Stimulated activated CD8-positive, alpha-beta memory T cell treated with anti-CD3 and anti-CD28 coated beads, Interleukin-4, amount 100 ng/mL, for 24 hours (primary cell): ENCODE measurements around the gene ST6GALNAC2.
"Not testable (repeated sequence)": the region's sequence is repeated elsewhere in the genome, so short reads cannot be mapped to it uniquely, and the experiment has no call there.

Experiments used
- DNase-seq: peaks from one replicate; pipeline ENCODE4 v3.0.0-alpha.2; 2020; ENCODE audit warnings: low read depth

The ST6GALNAC2 gene

DNA sequence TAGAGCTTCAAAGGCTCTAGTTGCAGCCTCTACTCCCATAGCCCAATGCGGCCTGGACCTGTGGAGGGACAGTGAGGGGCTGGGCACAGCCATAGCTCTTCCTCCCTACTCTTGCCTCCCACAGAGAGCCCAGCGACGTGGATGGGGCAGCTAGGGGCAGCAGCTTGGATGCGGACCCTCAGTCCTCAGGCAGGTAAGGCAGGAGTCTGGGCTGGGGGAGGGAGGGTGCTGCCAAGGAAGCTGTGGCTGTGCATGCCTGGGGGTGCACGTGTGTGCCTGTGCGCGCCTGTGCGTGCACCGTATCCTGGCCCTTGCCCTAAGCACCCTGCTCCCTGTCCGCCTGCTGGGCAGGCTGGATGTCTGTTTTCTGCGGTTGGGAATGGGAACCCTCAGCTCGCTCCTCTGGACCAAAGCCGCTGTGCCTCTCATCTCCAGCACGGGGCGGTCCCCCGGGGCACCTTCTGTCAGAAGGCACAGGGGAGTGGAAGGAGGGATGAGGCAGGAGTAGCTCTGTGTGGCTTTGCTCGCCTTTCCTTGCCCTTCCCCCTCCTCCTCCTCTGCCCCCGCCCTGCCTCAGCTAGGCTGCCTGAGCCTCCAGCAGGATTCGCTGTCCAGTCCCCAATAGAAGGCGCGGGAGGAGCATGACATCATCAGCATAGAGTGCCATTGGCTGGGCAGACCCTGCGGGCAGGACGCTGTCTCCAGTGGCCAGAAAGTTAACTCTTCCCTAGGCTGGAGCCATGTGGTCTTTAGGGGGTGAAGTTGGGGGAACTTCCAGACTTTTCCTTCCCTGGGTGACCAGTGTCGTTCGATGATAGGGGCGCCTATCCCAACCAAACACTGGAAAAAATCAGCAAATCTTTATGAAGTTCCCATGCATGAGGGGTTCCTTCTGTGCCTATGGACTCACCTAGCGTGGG is 45.0 kb downstream of the ST6GALNAC2 start:
- peak; percentile 16 for DNase-seq

DNA sequence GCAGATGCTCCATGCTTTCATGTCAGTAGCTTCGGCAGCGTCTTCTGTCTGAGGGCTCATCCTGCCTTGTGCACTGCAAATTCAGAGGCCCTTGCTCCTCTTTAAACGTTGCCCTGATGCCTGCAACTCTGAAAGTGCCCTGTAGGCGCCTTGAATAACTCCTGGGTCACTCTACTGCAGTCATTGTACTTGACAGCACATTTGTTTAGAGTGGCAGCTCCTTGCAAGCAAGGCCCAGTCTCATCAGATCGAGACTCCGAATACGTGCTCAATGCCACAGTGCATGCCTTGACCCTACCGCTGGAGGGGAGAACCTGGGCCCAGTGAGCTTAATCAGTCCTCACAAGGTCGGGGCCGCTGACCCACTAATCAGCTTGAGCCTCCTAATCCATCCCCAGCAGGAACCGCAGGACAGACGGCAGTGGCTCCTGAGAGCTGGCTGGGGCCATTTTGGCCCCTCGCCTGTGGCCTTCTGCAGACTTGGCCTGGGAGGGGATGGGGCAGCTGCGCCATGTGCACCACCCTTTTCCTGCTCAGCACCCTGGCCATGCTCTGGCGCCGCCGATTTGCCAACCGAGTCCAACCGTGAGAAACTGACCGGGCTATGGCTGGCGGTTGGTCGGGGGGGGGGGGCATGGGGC is 45.9 kb downstream of the ST6GALNAC2 start, which contains the start of gene PRCD:
Gene PRCD (plus strand): TSS at position 414 of the 641 bp plus-strand sequence. CDS start 98 bp downstream, at position 512.
- no peak for DNase-seq

DNA sequence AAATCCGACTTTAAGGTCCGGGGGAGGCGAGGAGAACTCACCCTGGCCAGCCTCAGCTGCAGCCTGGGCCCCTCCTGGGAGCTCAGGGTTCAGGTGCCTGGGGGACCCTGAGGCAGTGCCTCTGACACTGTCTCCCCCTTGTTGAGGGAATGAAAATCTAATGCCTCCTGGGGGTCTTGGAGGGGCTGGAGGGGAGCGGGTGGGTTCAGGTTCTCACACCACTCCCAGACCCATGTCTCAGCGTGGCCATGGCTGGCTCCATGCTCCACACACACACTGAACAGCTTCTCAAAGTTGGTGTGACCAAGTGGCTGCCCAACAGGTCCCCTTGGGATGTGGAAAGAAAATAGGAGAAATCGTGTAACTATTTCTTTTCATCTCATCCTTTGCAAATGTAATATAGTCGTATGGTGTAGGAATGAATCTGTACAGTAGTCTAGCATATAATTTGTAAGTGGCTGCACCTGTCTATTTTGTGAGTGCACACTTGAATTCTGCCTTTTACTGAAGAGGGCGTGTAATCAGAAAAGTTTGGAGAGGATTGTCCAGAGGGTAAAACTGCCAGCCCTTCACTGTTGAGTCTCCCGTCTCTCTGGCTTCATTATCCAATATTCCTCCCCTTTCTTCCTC is 46.6 kb downstream of the ST6GALNAC2 start:
- no peak for DNase-seq

DNA sequence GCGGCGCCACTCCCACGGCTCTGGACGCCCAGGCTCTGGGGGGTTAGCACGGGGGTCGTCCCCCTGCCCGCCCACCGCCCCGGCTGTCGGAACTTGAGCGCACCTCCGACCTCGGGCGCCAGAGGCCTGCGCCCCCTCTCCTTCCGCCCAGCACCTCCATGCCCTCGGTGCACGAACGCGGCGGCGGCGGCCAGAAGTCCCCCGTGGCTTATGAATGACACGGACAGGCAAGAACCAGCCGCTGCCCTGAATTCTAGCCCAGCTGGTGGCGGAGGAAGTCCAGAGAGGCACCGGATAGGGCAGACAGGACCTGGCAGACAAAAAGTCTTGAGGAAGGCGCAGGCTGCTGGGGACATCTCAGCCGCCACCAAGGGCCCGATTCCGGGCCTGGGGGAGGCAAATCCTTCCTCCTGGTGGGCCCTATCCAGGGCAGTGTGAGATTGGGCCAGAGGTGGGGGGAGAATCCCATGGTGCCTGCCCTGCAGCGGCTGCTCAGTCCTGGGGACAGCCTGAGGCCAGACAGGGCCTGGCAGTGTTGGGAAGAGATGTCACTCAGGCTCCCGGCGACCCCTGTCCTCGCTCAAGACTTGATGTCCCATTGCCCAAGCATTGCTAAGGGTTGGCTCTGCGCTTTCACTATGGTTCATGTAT is 47.3 kb downstream of the ST6GALNAC2 start:
- no peak for DNase-seq

DNA sequence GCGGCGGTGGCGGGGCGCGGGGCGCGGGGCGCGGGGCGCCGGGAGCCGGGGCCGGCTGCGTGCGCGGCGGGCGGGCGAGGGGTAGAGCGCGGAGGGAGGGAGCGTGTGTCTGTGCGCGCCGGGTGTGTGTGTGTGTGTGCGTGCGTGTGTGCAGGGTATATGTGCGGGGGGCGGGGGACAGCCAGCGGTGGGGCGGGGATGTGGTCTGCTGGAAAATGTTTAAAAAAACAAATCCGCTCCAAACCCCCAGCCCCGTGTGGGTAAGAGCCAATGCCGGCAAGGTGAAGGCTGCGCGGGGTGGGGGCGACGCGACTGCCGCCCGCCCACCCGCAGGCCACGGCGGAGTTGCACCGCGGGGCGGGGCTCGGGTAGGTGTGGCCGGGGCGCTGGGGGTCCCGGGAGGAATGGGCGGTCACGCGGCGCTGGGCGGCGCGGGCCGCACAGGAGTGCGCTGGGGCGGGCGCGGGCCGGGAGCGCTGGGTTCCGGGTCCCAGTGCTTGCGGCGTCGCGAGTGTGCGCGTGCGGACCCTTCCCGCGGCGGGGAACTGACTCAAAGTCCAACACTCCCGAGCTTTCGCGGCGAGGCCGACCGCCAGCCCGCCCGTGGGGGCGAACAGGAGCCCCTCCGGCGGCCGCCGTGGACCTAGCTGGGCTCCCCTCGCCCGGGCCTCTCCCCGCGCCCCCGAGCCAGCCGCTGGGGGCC is 47.9 kb downstream of the ST6GALNAC2 start, which contains the start of gene CYGB:
Gene CYGB (minus strand): TSS at position 132 of the 703 bp plus-strand sequence. CDS start 167 bp downstream, outside the sequence.
- no peak for DNase-seq

DNA sequence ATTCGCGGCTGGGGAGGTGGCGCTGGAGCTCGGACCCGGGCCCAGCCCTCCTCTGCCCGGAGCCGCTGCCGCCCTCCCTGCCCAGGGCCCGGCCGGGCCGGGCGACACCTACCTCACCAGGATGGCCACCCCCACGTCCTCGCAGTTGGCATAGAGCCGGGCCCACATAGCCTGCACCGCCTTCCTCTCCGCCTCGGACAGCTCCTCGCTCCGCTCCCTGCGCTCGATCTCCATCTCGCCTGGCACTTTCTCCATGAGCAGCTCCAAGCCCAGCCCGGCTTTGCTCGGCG is 48.4 kb downstream of the ST6GALNAC2 start:
- DNase-seq = no peak

DNA sequence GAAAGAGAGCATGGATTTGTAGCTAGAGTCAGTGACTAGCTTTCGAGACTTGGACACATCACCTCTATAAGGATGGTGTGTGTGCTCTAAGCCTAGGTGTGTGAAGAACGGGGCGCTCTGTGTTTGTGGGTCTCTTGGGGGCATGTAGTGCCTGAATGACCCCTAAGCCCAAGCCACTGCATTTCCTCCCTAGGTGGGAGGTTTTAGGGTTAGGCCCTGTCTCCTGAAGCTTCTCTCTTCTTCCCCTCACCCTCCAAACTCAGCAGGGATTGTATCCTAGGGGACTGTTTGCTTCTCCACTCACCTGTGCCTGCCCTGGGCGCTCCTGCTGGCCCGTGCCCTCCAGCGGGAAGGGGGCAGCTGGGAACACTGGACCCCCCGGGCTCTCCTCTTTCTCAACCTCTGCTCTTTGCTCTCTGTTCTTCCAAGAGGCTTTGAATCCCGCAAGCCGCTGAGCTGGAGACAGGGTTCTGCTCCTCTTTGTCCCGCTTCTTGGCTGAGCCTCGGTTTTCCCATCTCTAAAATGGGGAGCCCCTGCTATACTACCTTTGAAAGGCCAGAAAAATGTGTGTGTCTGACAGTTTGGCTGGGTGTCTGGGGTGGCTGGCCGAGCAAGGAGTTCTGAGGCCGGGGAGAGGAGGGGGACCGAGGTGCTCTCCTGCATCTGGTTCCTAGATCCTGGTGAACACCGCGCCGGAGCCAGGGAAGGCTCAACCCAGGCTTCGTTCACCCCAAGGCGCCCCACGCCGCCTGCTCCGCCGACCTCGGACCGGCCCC is 49.0 kb downstream of the ST6GALNAC2 start:
- no peak for DNase-seq

DNA sequence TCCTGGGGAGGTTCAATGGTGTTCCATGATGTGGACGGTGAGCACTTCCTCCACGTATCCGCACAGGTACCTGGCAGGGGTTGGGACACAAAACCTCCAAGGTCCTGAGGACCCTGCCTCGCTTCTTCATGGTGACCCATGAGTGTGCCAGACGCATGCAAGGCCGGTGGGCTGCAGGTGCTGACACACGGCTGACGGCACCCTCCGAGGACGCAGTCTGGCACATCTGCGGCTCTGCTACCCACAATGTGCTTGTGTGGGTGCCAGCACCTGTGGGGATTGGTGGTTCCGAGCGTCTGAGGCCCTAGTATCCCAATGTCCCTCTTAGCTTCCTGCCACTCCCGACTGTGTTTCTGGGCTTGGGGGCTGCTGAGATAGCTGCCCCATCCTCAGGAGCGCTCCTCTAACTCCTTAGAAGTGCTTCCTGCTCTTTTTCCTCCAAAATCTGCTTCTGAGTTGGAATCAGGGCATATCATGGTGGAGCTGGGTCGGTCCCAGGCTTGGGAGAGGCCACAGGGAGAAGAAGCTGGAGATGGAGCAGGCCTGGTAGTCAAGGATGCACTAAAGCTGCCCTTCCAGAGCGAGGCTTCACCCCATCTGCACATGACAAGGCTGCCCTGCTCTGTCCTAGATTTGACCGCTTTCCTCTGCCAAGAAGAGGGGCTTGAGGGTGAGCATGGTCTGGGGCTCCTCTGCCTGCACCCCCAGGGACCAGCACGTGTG is 49.7 kb downstream of the ST6GALNAC2 start:
- no peak for DNase-seq

DNA sequence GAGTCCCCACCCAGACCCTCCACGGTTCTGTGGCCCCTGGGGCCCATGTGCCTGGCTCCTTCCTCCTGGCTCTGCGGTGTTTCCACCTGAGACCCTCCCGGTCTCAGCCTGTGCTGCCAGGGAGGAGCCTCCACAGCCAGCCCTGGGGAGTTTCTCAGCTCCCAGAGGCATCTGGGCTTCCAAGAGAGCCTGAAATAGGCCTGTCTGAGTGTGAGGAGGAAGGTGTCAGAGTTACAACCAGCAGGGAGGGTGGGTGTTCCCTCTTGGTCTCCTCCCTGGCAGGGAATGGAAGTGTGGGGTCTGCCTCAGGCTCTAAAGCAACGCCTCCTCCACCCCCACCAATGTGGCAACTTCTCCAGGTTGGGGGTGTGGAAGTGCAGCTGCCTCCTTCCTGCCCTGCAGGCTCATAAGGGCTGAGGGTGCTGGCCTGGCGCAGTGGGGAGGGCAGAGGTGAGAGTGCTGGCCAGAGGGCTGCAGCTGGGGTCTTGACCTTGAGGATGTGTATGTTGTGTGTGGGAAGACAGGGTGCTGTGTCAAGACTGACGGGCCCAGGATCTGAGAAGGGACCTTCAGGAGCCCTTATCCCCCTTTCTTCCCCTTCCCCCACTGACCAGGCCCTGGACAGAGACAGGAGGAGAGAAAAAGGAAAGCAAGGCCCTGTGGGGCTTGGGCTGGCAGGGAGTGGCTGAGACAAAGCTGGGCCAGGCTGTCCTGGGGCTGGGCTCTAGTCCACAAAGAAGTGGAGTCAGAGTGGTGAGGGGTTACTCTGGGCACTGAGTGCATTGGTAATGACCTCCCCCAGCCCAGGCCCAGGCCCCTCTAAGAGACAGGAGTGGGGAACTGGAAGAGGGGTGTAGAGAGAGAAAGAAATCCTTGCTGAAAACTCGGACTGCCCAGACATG is 50.6 kb downstream of the ST6GALNAC2 start:
- DNase-seq = no peak

DNA sequence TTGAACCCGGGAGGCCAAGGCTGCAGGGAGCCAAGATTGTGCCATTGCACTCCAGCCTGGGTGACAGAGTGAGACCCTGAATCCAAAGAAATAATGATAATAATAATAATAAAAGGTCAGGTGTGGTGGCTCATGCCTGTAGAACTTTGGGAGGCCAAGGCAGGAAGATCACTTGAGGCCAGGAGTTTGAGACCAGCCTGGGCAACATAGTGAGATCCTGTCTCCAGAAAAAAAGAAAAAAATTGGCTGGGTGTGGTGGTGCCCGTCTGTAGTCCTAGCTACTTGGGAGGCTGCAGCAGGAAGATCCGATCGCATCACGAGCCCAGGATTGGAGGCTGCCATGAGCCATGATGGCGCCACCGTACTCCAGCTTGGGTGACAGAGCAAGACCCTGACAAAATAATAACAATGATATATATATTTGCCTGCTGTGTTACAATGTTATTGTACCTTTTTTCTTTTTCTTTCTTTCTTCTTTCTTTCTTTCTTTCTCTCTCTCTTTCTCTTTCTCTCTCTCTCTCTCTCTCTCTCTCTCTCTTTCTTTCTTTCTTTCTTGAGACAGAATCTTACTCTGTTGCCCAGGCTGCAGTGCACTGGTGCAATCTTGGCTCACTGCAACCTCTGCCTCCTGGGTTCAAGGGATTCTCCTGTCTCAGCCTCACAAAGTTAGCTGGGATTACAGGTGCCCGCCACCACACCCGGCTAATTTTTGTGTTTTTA is 51.9 kb downstream of the ST6GALNAC2 start:
- DNase-seq = not testable (repeated sequence)

DNA sequence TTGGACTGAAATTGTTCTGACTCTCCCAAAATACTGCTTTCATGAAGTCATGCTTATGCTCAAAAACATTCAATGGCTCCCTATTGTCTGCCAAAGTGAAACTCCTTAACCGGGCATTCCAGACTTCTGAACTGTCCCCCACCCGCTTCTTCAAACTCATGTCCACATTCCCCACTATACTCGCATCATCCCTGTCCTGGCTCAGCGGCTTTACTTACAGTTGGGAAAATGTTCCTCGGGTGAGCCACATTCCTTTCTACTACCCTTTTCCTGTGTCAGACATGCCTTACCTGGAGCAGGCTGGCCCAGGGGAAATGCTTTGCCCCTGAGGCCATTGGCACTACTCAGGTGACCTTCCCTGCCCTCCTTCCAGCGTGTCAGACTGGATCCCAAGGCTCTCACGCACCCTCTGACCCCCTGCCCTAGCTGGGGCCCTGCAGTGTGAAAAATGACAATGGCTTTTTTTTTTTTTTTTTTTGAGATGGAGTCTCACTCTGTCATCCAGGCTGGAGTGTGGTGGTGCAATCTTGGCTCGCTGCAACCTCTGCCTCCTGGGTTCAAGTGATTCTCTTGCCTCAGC is 53.5 kb downstream of the ST6GALNAC2 start:
- no peak for DNase-seq

DNA sequence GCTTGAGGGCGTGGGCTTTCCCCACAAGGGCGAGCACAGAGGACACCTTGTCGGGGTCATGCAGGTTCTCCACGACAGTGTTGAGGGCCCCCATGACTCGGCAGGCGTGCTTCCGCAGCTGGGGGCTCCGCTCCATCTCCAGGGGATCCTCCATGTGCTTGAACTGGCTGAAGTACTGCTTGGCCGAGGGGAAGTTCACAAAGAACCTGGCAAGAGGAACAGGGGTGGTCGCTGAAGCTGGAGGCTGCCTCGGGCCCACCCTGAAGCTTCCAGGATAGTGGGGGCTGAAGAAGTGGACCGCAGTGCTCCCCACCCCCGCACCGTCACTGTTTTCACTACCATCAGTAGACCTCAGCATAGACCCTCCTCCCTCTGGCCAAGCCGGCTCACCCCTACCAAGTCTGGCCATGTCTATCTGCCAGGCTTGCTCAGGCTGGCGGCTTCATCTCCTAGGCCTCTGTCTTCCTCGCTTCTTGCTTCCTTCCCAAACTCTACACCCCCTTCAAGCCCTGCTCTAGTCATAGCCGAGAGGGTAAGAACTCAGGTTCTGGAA is 54.1 kb downstream of the ST6GALNAC2 start:
- no peak for DNase-seq

DNA sequence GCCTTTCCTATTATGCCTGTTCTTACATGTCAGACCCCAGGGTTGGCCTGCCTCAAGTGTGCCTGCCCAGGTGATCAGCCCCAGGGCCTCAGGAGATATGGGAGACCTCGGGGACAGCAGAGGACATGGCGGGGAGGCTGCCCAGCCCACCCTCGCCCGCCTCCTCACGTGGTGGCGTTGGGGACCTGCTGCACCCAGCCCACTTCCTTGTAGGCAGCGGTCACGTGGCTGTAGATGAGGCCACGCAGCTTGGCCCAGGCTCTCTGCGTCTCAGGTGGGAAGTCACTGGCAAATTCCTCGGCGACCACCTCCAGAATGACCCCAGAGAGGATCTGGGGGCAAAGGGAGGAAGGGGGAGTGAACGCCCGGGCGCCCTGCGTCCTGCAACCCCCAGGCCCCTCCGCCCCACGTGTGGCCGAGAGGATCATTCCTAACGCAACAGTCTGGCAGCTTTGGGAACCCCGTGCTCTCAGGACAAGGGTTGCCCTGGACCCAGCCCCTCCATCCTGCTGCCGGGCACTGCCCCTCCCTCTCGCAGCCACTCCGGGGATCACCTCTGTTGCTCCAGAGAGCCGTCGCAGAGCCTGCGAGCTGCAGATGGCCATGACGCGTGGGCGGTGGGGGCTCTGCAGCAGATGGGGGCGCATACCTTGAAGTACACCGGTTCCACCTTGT is 54.7 kb downstream of the ST6GALNAC2 start:
- DNase-seq = no peak

DNA sequence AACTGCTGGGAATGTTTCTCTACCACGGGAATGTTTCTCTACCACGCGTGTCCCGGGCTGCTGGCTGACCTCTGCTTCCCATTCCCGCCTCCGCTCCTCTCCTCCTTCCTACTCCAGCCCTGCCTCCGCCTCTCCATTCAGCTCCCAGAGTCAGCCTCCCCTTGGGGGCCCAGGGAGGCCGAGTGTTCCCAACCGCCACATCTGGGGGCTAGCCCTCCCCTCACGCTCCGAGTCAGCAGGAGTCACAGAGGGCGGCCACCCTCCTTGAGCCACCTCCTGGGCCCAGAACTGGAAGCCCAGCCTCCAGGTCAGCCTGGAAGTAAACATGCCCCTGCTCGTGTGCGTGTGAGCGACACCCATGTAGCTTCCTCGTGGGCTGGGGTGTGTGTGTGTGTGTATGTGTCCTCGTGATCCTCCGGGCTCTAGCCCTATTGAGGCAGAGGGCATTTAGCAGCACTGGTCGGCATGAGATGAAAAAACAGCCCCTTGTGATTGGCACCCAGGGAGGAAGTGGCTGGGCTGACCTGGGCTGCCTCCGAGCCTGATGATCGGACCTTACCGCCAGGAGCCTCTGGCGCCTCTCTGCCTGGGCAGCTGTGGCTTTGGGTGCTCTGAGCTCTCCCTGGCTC is 55.5 kb downstream of the ST6GALNAC2 start:
- DNase-seq = no peak

DNA sequence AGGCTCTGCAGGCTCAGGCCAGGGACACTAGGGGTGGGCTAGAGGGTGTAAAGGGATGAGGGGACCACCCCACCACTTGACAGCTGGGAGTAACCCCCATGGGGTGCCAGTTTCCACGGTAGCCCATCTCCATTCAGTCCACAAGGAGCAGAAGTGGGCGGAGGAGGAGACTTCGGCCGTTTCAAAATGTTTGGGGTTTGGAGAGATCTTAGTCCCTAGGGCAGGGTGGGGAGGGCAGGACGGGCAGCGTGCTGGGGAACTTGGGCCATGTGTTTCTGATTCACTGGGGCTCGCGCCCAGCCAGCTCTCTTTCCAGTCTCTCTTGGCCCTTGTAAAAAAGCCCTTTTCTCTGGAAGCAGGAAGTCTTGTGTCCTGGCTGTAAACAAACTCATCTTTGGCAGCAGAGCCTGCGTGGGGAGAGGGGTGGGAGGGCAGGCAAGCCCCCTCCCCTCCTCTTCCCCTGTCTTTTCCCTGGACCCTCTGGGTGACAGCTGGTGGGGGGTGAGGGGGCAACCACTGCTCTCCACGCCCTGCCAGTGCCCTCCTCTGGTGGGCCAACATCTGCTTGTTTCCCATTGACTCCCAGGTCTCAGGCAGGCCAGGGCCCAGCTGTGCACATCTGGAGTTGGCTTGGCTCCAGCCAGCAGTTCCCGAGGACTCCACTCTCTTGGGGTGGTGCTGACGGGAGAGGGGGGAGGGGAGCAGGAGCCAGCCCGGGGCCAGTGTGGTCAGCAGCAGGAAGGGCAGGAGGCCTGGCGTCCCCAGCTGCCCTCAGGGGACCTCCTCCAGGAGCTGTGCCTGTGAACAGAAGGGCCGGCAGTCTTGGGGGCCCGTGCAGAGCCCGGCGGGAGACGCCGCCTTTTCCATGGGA is 56.2 kb downstream of the ST6GALNAC2 start:
- DNase-seq = no peak
